H9 (cell line): ENCODE results near the gene ZC3HAV1. TPM values are rescaled to one million over a fixed set of nuclear protein-coding genes. Genes with fewer than 3 reads are reported as not detected.
"Not testable (repeated sequence)": the region's sequence is repeated elsewhere in the genome, so short reads cannot be mapped to it uniquely, and the experiment has no call there.

Source experiments
- DNase-seq: peaks from one replicate; pipeline ENCODE4 v3.0.0-alpha.2; 2017
- H2AFZ ChIP-seq: one replicate; pipeline ENCODE4 v1.6.1; 2013; ENCODE audit warnings: mild to moderate bottlenecking, low read length, control low read depth, moderate library complexity
- H2AK5ac ChIP-seq: 2 replicates; pipeline ENCODE4 v1.6.1; 2013; ENCODE audit warnings: low read length, control low read depth, mixed read lengths; ENCODE audit not compliant: insufficient read length
- H2BK120ac ChIP-seq: one replicate; pipeline ENCODE4 v1.6.1; 2013; ENCODE audit warnings: low read depth, mild to moderate bottlenecking, low read length, control low read depth, inconsistent platforms; ENCODE audit not compliant: poor library complexity, severe bottlenecking
- H2BK12ac ChIP-seq: 2 replicates; pipeline ENCODE4 v1.6.1; 2013; ENCODE audit warnings: low read length, control low read depth, mixed read lengths, low read depth; ENCODE audit not compliant: insufficient read length
- H2BK15ac ChIP-seq: 2 replicates; pipeline ENCODE4 v1.6.1; 2013; ENCODE audit warnings: low read depth, low read length, control low read depth
- H2BK20ac ChIP-seq: one replicate; pipeline ENCODE4 v1.6.1; 2013; ENCODE audit warnings: low read depth, mild to moderate bottlenecking, low read length, control low read depth, inconsistent platforms; ENCODE audit not compliant: poor library complexity, severe bottlenecking
- H2BK5ac ChIP-seq: 2 replicates; pipeline ENCODE4 v1.6.1; 2013; ENCODE audit warnings: low read length, control low read depth, mixed read lengths; ENCODE audit not compliant: insufficient read length
- H3K14ac ChIP-seq: 2 replicates; pipeline ENCODE4 v1.6.1; 2013; ENCODE audit warnings: low read length, control low read depth; ENCODE audit not compliant: insufficient read depth
- H3K18ac ChIP-seq: 2 replicates; pipeline ENCODE4 v1.6.1; 2013; ENCODE audit warnings: low read depth, mild to moderate bottlenecking, mixed read lengths, low read length, control low read depth; ENCODE audit not compliant: insufficient read length
- H3K23ac ChIP-seq: 2 replicates; pipeline ENCODE4 v1.6.1; 2013; ENCODE audit warnings: low read length, control low read depth, mixed read lengths, low read depth; ENCODE audit not compliant: insufficient read length
- H3K23me2 ChIP-seq: 2 replicates; pipeline ENCODE4 v1.6.1; 2013; ENCODE audit warnings: low read depth, mild to moderate bottlenecking, mixed read lengths, low read length, control low read depth; ENCODE audit not compliant: insufficient read length, poor library complexity, severe bottlenecking
- H3K27ac ChIP-seq: 2 replicates; pipeline ENCODE4 v1.5.1; 2013; ENCODE audit warnings: low read length, control low read depth, mixed read lengths, low read depth; ENCODE audit not compliant: insufficient read length
- H3K27me3 ChIP-seq: 2 replicates; pipeline ENCODE4 v1.6.1; 2013; ENCODE audit warnings: low read length, control low read depth, inconsistent platforms; ENCODE audit not compliant: insufficient read depth
- H3K4ac ChIP-seq: 2 replicates; pipeline ENCODE4 v1.6.1; 2013; ENCODE audit warnings: low read depth, mild to moderate bottlenecking, control low read depth, inconsistent platforms, low read length, moderate library complexity
- H3K4me1 ChIP-seq: 2 replicates; pipeline ENCODE4 v1.6.1; 2013; ENCODE audit warnings: low read length, control low read depth, inconsistent platforms; ENCODE audit not compliant: insufficient read depth
- H3K4me2 ChIP-seq: 2 replicates; pipeline ENCODE4 v1.6.1; 2013; ENCODE audit warnings: low read length, control low read depth, mixed read lengths; ENCODE audit not compliant: insufficient read length, insufficient read depth
- H3K56ac ChIP-seq: 2 replicates; pipeline ENCODE4 v1.6.1; 2013; ENCODE audit warnings: low read depth, mild to moderate bottlenecking, mixed read lengths, low read length, control low read depth; ENCODE audit not compliant: insufficient read length
- H3K79me1 ChIP-seq: 2 replicates; pipeline ENCODE4 v1.6.1; 2013; ENCODE audit warnings: low read depth, mild to moderate bottlenecking, moderate library complexity, low read length, control low read depth, inconsistent platforms; ENCODE audit not compliant: insufficient read depth, poor library complexity, severe bottlenecking
- H3K79me2 ChIP-seq: 2 replicates; pipeline ENCODE4 v1.6.1; 2013; ENCODE audit warnings: low read length, control low read depth, inconsistent platforms; ENCODE audit not compliant: insufficient read depth
- H3K9ac ChIP-seq: 2 replicates; pipeline ENCODE4 v1.6.1; 2013; ENCODE audit warnings: low read length, control low read depth, mixed read lengths; ENCODE audit not compliant: insufficient read length; ENCODE audit errors: extremely low read depth
- H3K9me3 ChIP-seq: one replicate; pipeline ENCODE4 v1.6.1; 2013; ENCODE audit warnings: low read depth, low read length, inconsistent platforms; ENCODE audit not compliant: control insufficient read depth
- H3T11ph ChIP-seq: one replicate; pipeline ENCODE4 v1.6.1; 2013; ENCODE audit warnings: mild to moderate bottlenecking, low read length, control low read depth, inconsistent platforms
- H4K20me1 ChIP-seq: one replicate; pipeline ENCODE4 v1.6.1; 2013; ENCODE audit not compliant: control insufficient read depth, insufficient read length, insufficient read depth
- H4K5ac ChIP-seq: 2 replicates; pipeline ENCODE4 v1.6.1; 2013; ENCODE audit warnings: low read depth, mild to moderate bottlenecking, mixed read lengths, low read length, control low read depth; ENCODE audit not compliant: insufficient read length
- H4K8ac ChIP-seq: replicated peaks from 2 replicates; pipeline ENCODE4 v1.6.1; 2013; ENCODE audit warnings: low read length, control low read depth, mixed read lengths, low read depth; ENCODE audit not compliant: insufficient read length
- H4K91ac ChIP-seq: 2 replicates; pipeline ENCODE4 v1.6.1; 2013; ENCODE audit warnings: low read depth, mild to moderate bottlenecking, moderate library complexity, mixed read lengths, low read length, control low read depth; ENCODE audit not compliant: insufficient read length
- H3K27ac Mint-ChIP-seq, 3 experiments: 2 replicates in 2 of 3; 3 replicates in 1 of 3; pipeline ENCODE4 v1.8.0; 2020 to 2021; ENCODE audit warnings: mixed read lengths in 3 of 3, mild to moderate bottlenecking in 1 of 3, moderate library complexity in 1 of 3
- H3K27me3 Mint-ChIP-seq: 2 replicates; pipeline ENCODE4 v1.8.0; 2021; ENCODE audit warnings: low read depth, mild to moderate bottlenecking, moderate library complexity, mixed read lengths
- H3K36me3 Mint-ChIP-seq, 3 experiments: 2 replicates in 2 of 3; 3 replicates in 1 of 3; pipeline ENCODE4 v1.8.0; 2020 to 2021; ENCODE audit warnings: low read depth in 3 of 3, mixed read lengths in 3 of 3; ENCODE audit not compliant: insufficient read depth in 1 of 3
- H3K4me1 Mint-ChIP-seq, 2 experiments: 2 replicates each; pipeline ENCODE4 v1.8.0; 2020; ENCODE audit warnings: mixed read lengths in 2 of 2
- H3K4me3 Mint-ChIP-seq, 2 experiments: 2 replicates in 1 of 2; 3 replicates in 1 of 2; pipeline ENCODE4 v1.8.0; 2020 to 2021; ENCODE audit warnings: mild to moderate bottlenecking in 2 of 2, mixed read lengths in 2 of 2, moderate library complexity in 1 of 2
- H3K9me3 Mint-ChIP-seq, 2 experiments: 2 replicates in 1 of 2; 3 replicates in 1 of 2; pipeline ENCODE4 v1.8.0; 2020; ENCODE audit warnings: mild to moderate bottlenecking in 2 of 2, mixed read lengths in 2 of 2, moderate library complexity in 1 of 2
- CTCF ChIP-seq: fragments of 200-600 bp; sonication (generic); conservative IDR thresholded peaks from 3 replicates; pipeline ENCODE4 v1.8.0; 2021; ENCODE audit warnings: antibody characterized with exemption, mild to moderate bottlenecking
- WGBS: extraction: QIAGEN DNeasy Blood & Tissue Kit; methylation state at CpG from one replicate; pipeline ENCODE4 v1.1.7; 2013; ENCODE audit warnings: missing lambda C conversion rate, low lambda C conversion rate, mixed read lengths; ENCODE audit not compliant: insufficient read length; ENCODE audit errors: extremely low coverage; 5-methylcytosine and 5-hydroxymethylcytosine counted together
- total RNA-seq: library from RNA; stranded (reverse); gene quantifications from 2 replicates; pipeline ENCODE4 v1.2.1, GENCODE V29; 2021

Gene ZC3HAV1
- total RNA-seq, 1 experiment from 2014 or later: 32.8 TPM

GRCh38 chr7:139125657-139126056 is 16.1 kb upstream of the ZC3HAV1 start:
- Histone ChIP-seq H3K18ac (no peak overlapping the region), H3K14ac (no peak overlapping the region), H2BK120ac (no peak overlapping the region), H3T11ph (no peak overlapping the region), H3K27ac (no peak overlapping the region), H3K9ac (no peak overlapping the region), H3K4me1 (peaks cover 4% of the 10 kb centered on the region; the same call in 1 of the 2 replicates), H2AFZ (no peak overlapping the region), H3K79me1 (no peaks in the 10 kb centered on the region), H3K56ac (no peak overlapping the region), H3K23ac (no peak overlapping the region), H2BK20ac (no peak overlapping the region), H4K20me1 (no peaks in the 10 kb centered on the region), H2BK15ac (no peak overlapping the region), H2AK5ac (no peak overlapping the region), H4K5ac (no peak overlapping the region), H3K9me3 (no peaks in the 10 kb centered on the region), H4K91ac (no peak overlapping the region), H3K4ac (no peak overlapping the region), H3K27me3 (no peaks in the 10 kb centered on the region), H3K79me2 (no peaks in the 10 kb centered on the region), H2BK12ac (no peak overlapping the region), H3K4me2 (no peak overlapping the region), H4K8ac (no peak overlapping the region), H2BK5ac (no peak overlapping the region), H3K23me2 (no peaks in the 10 kb centered on the region)
- no peak overlapping the region for H3K27ac Mint-ChIP-seq
- WGBS: no CpG with 5 or more reads among the region's 7 CpGs
- H3K4me3 Mint-ChIP-seq: no peak overlapping the region
- peaks cover 0 to 10% of the 10 kb centered on the region in 2 experiments; a peak in 2 of 4 replicates for H3K4me1 Mint-ChIP-seq
- H3K9me3 Mint-ChIP-seq: no peaks in the 10 kb centered on the region
- peaks cover 10% of the 10 kb centered on the region for H3K27me3 Mint-ChIP-seq
- no peak for DNase-seq
- no peaks in the 10 kb centered on the region for H3K36me3 Mint-ChIP-seq
- no peak for TF ChIP-seq CTCF

- H3K9me3 Mint-ChIP-seq, H2BK15ac ChIP-seq, H3K56ac ChIP-seq, H3K27me3 Mint-ChIP-seq, H3T11ph ChIP-seq, H4K8ac ChIP-seq, H3K79me1 ChIP-seq, DNase-seq, H2BK120ac ChIP-seq, H3K4me3 Mint-ChIP-seq, H3K9ac ChIP-seq, H3K23me2 ChIP-seq, H3K36me3 Mint-ChIP-seq, H2AFZ ChIP-seq, H3K23ac ChIP-seq, H2BK5ac ChIP-seq, H3K79me2 ChIP-seq, H2BK12ac ChIP-seq, H3K27ac ChIP-seq, H3K4me1 Mint-ChIP-seq, H3K18ac ChIP-seq, H3K4ac ChIP-seq, H3K9me3 ChIP-seq, H4K5ac ChIP-seq, H3K14ac ChIP-seq, H3K27ac Mint-ChIP-seq, H2BK20ac ChIP-seq, H3K27me3 ChIP-seq, H2AK5ac ChIP-seq, H3K4me1 ChIP-seq, H4K91ac ChIP-seq, H3K4me2 ChIP-seq, H4K20me1 ChIP-seq: not testable (repeated sequence)
- no CpG with 5 or more reads among the region's 3 CpGs for WGBS
Measured at GRCh38 chr7:139124995-139125394, 15.5 kb upstream of the ZC3HAV1 start.
